Activated T-helper 2 cell treated with anti-CD3 and anti-CD28 coated beads, Interferon-gamma antibody, Interleukin-2, Interleukin-4, amounts not matched to agents 10 μg/mL and 5 μg/mL and 100 μg/mL, durations not matched to agents 14 hours and 24 hours and 36 hours (primary cell): ENCODE data around the gene PBX3. TPM values are rescaled to one million over a fixed set of nuclear protein-coding genes. Genes with fewer than 3 reads are reported as not detected.

Source experiments
- DNase-seq: peaks from one replicate; pipeline ENCODE4 v3.0.0; 2021; ENCODE audit warnings: low spot score
- H3K27ac Mint-ChIP-seq: one replicate; pipeline ENCODE4 v1.8.0; 2021; ENCODE audit warnings: mixed read lengths
- H3K27me3 Mint-ChIP-seq: one replicate; pipeline ENCODE4 v1.8.0; 2021; ENCODE audit warnings: low read depth, mixed read lengths
- H3K36me3 Mint-ChIP-seq: one replicate; pipeline ENCODE4 v1.8.0; 2021; ENCODE audit warnings: low read depth, mixed read lengths
- H3K4me1 Mint-ChIP-seq: one replicate; pipeline ENCODE4 v1.8.0; 2021; ENCODE audit warnings: low read depth, mixed read lengths
- H3K4me3 Mint-ChIP-seq: one replicate; pipeline ENCODE4 v1.8.0; 2021; ENCODE audit warnings: low read depth, mild to moderate bottlenecking, moderate library complexity, mixed read lengths
- H3K9me3 Mint-ChIP-seq: one replicate; pipeline ENCODE4 v1.8.0; 2021; ENCODE audit warnings: mixed read lengths
- intact Hi-C: fragments of 100-400 bp; cut with micrococcal nuclease; formaldehyde crosslinking; loops from one replicate; pipeline ENCODE4 v1.15.1; 2023
- total RNA-seq: library from RNA; stranded (reverse); gene quantifications from 2 replicates; pipeline ENCODE4 v1.2.3, GENCODE V29; 2022

PBX3 gene
- total RNA-seq, 1 donor from 2014 or later = 20.6 TPM

- intact Hi-C loops = no loop called here
- Mint-ChIP-seq H3K4me3 (no peak overlapping the region), H3K4me1 (no peaks in the 10 kb centered on the region), H3K27me3 (no peaks in the 10 kb centered on the region), H3K27ac (no peak overlapping the region), H3K36me3 (no peaks in the 10 kb centered on the region), H3K9me3 (no peaks in the 10 kb centered on the region)
- no peak for DNase-seq
Observed at GRCh38 chr9:125932012-125932411, 184.8 kb downstream of the PBX3 start.

- H3K4me3 Mint-ChIP-seq = no peak overlapping the region
Observed at GRCh38 chr9:125932746-125933455, 185.7 kb downstream of the PBX3 start.

GRCh38 chr9:125942125-125942524 is 195.0 kb downstream of the PBX3 start:
- no peaks in the 10 kb centered on the region for H3K27me3 Mint-ChIP-seq
- H3K9me3 Mint-ChIP-seq = peaks cover 15% of the 10 kb centered on the region
- H3K4me1 Mint-ChIP-seq = no peaks in the 10 kb centered on the region
- H3K36me3 Mint-ChIP-seq = peaks cover 22% of the 10 kb centered on the region
- intact Hi-C loops = no loop called here
- no peak overlapping the region for H3K4me3 Mint-ChIP-seq
- no peak for DNase-seq
- H3K27ac Mint-ChIP-seq = no peak overlapping the region

More at GRCh38 chr9:125932746-125933455, 185.7 kb downstream of the PBX3 start:
- no peaks in the 10 kb centered on the region for H3K27me3 Mint-ChIP-seq
- H3K9me3 Mint-ChIP-seq = no peaks in the 10 kb centered on the region
- H3K36me3 Mint-ChIP-seq = no peaks in the 10 kb centered on the region
- no peaks in the 10 kb centered on the region for H3K4me1 Mint-ChIP-seq
- no peak overlapping the region for H3K27ac Mint-ChIP-seq
- intact Hi-C loops = no loop called here
- DNase-seq = no peak

- no peak overlapping the region for H3K27ac Mint-ChIP-seq
- no peaks in the 10 kb centered on the region for H3K4me1 Mint-ChIP-seq
- intact Hi-C loops = no loop called here
- H3K27me3 Mint-ChIP-seq = no peaks in the 10 kb centered on the region
- no peak for DNase-seq
- H3K4me3 Mint-ChIP-seq = no peak overlapping the region
- H3K36me3 Mint-ChIP-seq = peaks cover 21% of the 10 kb centered on the region
- H3K9me3 Mint-ChIP-seq = peaks cover 15% of the 10 kb centered on the region
Observed at GRCh38 chr9:125943831-125944230, 196.7 kb downstream of the PBX3 start.

- intact Hi-C loops = no loop called here
- no peaks in the 10 kb centered on the region for H3K4me1 Mint-ChIP-seq
- H3K9me3 Mint-ChIP-seq = peaks cover 15% of the 10 kb centered on the region
- no peak overlapping the region for H3K4me3 Mint-ChIP-seq
- no peak overlapping the region for H3K27ac Mint-ChIP-seq
- H3K27me3 Mint-ChIP-seq = no peaks in the 10 kb centered on the region
- peaks cover 17% of the 10 kb centered on the region for H3K36me3 Mint-ChIP-seq
- no peak for DNase-seq
Observed at GRCh38 chr9:125946397-125946796, 199.2 kb downstream of the PBX3 start.

- no peak for DNase-seq
- Mint-ChIP-seq H3K27me3 (no peaks in the 10 kb centered on the region), H3K36me3 (peaks cover 17% of the 10 kb centered on the region), H3K9me3 (peaks cover 15% of the 10 kb centered on the region), H3K27ac (no peak overlapping the region), H3K4me1 (no peaks in the 10 kb centered on the region), H3K4me3 (no peak overlapping the region)
- intact Hi-C loops = no loop called here
Observed at GRCh38 chr9:125948887-125949596, 201.9 kb downstream of the PBX3 start.

- no peak for DNase-seq
- Mint-ChIP-seq H3K4me1 (no peaks in the 10 kb centered on the region), H3K36me3 (peaks cover 17% of the 10 kb centered on the region), H3K27ac (no peak overlapping the region), H3K4me3 (no peak overlapping the region), H3K27me3 (no peaks in the 10 kb centered on the region), H3K9me3 (peaks cover 15% of the 10 kb centered on the region)
- intact Hi-C loops = no loop called here
Observed at GRCh38 chr9:125949703-125950460, 202.7 kb downstream of the PBX3 start.

GRCh38 chr9:125950880-125951471 is 203.8 kb downstream of the PBX3 start:
- no peak overlapping the region for H3K4me3 Mint-ChIP-seq

GRCh38 chr9:125953314-125954019 is 206.3 kb downstream of the PBX3 start:
- no peaks in the 10 kb centered on the region for H3K36me3 Mint-ChIP-seq
- intact Hi-C loops = no loop called here
- no peak overlapping the region for H3K4me3 Mint-ChIP-seq
- no peaks in the 10 kb centered on the region for H3K9me3 Mint-ChIP-seq
- H3K27ac Mint-ChIP-seq = no peak overlapping the region
- DNase-seq = no peak
- H3K27me3 Mint-ChIP-seq = no peaks in the 10 kb centered on the region
- no peaks in the 10 kb centered on the region for H3K4me1 Mint-ChIP-seq

More at GRCh38 chr9:125950880-125951471, 203.8 kb downstream of the PBX3 start:
- Mint-ChIP-seq H3K27me3 (no peaks in the 10 kb centered on the region), H3K36me3 (peaks cover 10% of the 10 kb centered on the region), H3K4me1 (no peaks in the 10 kb centered on the region), H3K9me3 (peaks cover 10% of the 10 kb centered on the region), H3K27ac (no peak overlapping the region)
- intact Hi-C loops = no loop called here
- no peak for DNase-seq

GRCh38 chr9:125956102-125956501 is 208.9 kb downstream of the PBX3 start:
- intact Hi-C loops = no loop called here
- Mint-ChIP-seq H3K27me3 (no peaks in the 10 kb centered on the region), H3K36me3 (no peaks in the 10 kb centered on the region), H3K27ac (no peak overlapping the region), H3K4me3 (no peak overlapping the region), H3K4me1 (no peaks in the 10 kb centered on the region), H3K9me3 (no peaks in the 10 kb centered on the region)
- DNase-seq = no peak

GRCh38 chr9:125959315-125959714 is 212.1 kb downstream of the PBX3 start:
- Mint-ChIP-seq H3K27me3 (no peaks in the 10 kb centered on the region), H3K4me1 (no peaks in the 10 kb centered on the region), H3K9me3 (no peaks in the 10 kb centered on the region), H3K4me3 (no peak overlapping the region), H3K36me3 (no peaks in the 10 kb centered on the region), H3K27ac (no peak overlapping the region)
- intact Hi-C loops = no loop called here
- DNase-seq = no peak

- no peaks in the 10 kb centered on the region for H3K36me3 Mint-ChIP-seq
- no peak overlapping the region for H3K4me3 Mint-ChIP-seq
- H3K4me1 Mint-ChIP-seq = no peaks in the 10 kb centered on the region
- no peak overlapping the region for H3K27ac Mint-ChIP-seq
- no peak for DNase-seq
- intact Hi-C loops = no loop called here
- H3K9me3 Mint-ChIP-seq = no peaks in the 10 kb centered on the region
- no peaks in the 10 kb centered on the region for H3K27me3 Mint-ChIP-seq
Observed at GRCh38 chr9:125959951-125960619, 212.9 kb downstream of the PBX3 start.
